GM12878 (cell line): ENCODE results near the gene MICALL1. TPM values are rescaled to one million over a fixed set of nuclear protein-coding genes. Genes with fewer than 3 reads are reported as not detected.

Source experiments
- ATAC-seq: fragments of 200-7000 bp; cut with Tn5 transposase; 3 replicates; pipeline ENCODE4 v1.9.1; 2020; ENCODE audit warnings: mild to moderate bottlenecking, moderate library complexity
- BruUV-seq: library from RNA; stranded (reverse); fragments of 400-500 nt; replicated peaks from 2 replicates; lab custom pipeline; 2021; lab: Mats Ljungman, UMichigan
- CTCF ChIA-PET: fragments of 300-600 bp; sonication (Branson Sonifier 250); formaldehyde crosslinking; extraction: SDS; loops from one replicate; lab custom pipeline; 2021; ENCODE audit warnings: inconsistent platforms; lab: Yijun Ruan, JAX
- POLR2A ChIA-PET: fragments of 350-600 bp; formaldehyde crosslinking; extraction: SDS; loops from one replicate; lab custom pipeline; 2021; ENCODE audit warnings: inconsistent platforms; lab: Charles Lee
- RAD21 ChIA-PET: fragments of 300-600 bp; sonication (Branson Sonifier 250); formaldehyde crosslinking; loops from one replicate; lab custom pipeline; 2023; ENCODE audit warnings: antibody characterized with exemption; ENCODE audit not compliant: unreplicated experiment; lab: Charles Lee
- SMC1A ChIA-PET: fragments of 300-600 bp; sonication (Branson Sonifier 250); formaldehyde crosslinking; loops from one replicate; lab custom pipeline; 2023; ENCODE audit not compliant: unreplicated experiment, uncharacterized antibody; lab: Charles Lee
- DNase-seq: peaks from one replicate; pipeline ENCODE4 v3.0.0-alpha.2; 2011; ENCODE audit warnings: low read depth, low spot score
- FAIRE-seq: peaks from 3 replicates; lab custom pipeline; 2011; peaks lifted over from hg19 to GRCh38; lab: Jason Lieb, UNC
- H2AFZ ChIP-seq: 2 replicates; pipeline ENCODE4 v1.6.0; 2011; ENCODE audit warnings: low read depth, low read length, control low read depth; ENCODE audit not compliant: control insufficient read depth
- H3K27ac ChIP-seq: 2 replicates; pipeline ENCODE4 v1.5.1; 2011; ENCODE audit warnings: control low read depth; ENCODE audit not compliant: control insufficient read depth, insufficient read depth
- H3K27me3 ChIP-seq, 2 experiments: replicated peaks in 1 of 2; 2 replicates each; pipeline versions ENCODE4 v1.6.0 to v1.6.1; 2011; ENCODE audit warnings: low read length in 1 of 2; ENCODE audit not compliant: control insufficient read depth in 2 of 2, insufficient read depth in 2 of 2
- H3K36me3 ChIP-seq, 2 experiments: 2 replicates each; pipeline ENCODE4 v1.5.1; 2011; ENCODE audit warnings: low read length in 1 of 2; ENCODE audit not compliant: control insufficient read depth in 2 of 2, insufficient read depth in 2 of 2
- H3K4me1 ChIP-seq: 2 replicates; pipeline ENCODE4 v1.6.1; 2011; ENCODE audit warnings: mild to moderate bottlenecking, low read length, moderate library complexity, mixed read lengths; ENCODE audit not compliant: control insufficient read depth, insufficient read depth
- H3K4me2 ChIP-seq: 2 replicates; pipeline ENCODE4 v1.6.0; 2011; ENCODE audit warnings: control low read depth; ENCODE audit not compliant: control insufficient read depth, insufficient read depth
- H3K4me3 ChIP-seq: fragments of 200-600 bp; sonication (generic); 2 replicates; pipeline ENCODE4 v1.5.1; 2016
- H3K79me2 ChIP-seq: 2 replicates; pipeline ENCODE4 v1.6.0; 2011; ENCODE audit warnings: low read length; ENCODE audit not compliant: control insufficient read depth, insufficient read depth
- H3K9ac ChIP-seq: 2 replicates; pipeline ENCODE4 v1.8.0; 2011; ENCODE audit warnings: low read length, control low read depth, mixed read lengths; ENCODE audit not compliant: control insufficient read depth, insufficient read depth
- H3K9me3 ChIP-seq: replicated peaks from 3 replicates; pipeline ENCODE4 v1.5.1; 2011; ENCODE audit warnings: mild to moderate bottlenecking, low read length; ENCODE audit not compliant: control insufficient read depth, insufficient read depth
- H4K20me1 ChIP-seq: 2 replicates; pipeline ENCODE4 v1.6.0; 2011; ENCODE audit not compliant: control insufficient read depth, insufficient read depth
- GATAD2B ChIP-seq: fragments of 450-650 bp; conservative IDR thresholded peaks from 2 replicates; pipeline ENCODE4 v1.6.1; 2017; ENCODE audit warnings: low read depth, mild to moderate bottlenecking, moderate library complexity
- HDAC6 ChIP-seq: fragments of 200-600 bp; sonication (generic); IDR thresholded peaks from one replicate; pipeline ENCODE4 v1.8.0; 2017; ENCODE audit warnings: antibody characterized with exemption; ENCODE audit not compliant: unreplicated experiment
- MYB ChIP-seq: fragments of 150-350 bp; IDR thresholded peaks from 2 replicates; pipeline ENCODE4 v1.6.1; 2014; ENCODE audit warnings: mild to moderate bottlenecking, low read depth, low read length, borderline replicate concordance
- NFXL1 ChIP-seq: fragments of 450-650 bp; IDR thresholded peaks from 2 replicates; pipeline ENCODE4 v1.6.1; 2017; ENCODE audit warnings: antibody characterized with exemption, mild to moderate bottlenecking, borderline replicate concordance
- NFYA ChIP-seq: IDR thresholded peaks from 2 replicates; pipeline ENCODE4 v1.6.1; 2011; ENCODE audit warnings: low read depth, mild to moderate bottlenecking, low read length, improper control_type of control experiment, borderline replicate concordance
- RB1 ChIP-seq: fragments of 450-650 bp; formaldehyde crosslinking; IDR thresholded peaks from 2 replicates; pipeline ENCODE4 v1.6.1; 2017; ENCODE audit warnings: mild to moderate bottlenecking, borderline replicate concordance
- RFX5 ChIP-seq: IDR thresholded peaks from 2 replicates; pipeline ENCODE4 v1.6.1; 2011; ENCODE audit warnings: low read depth, low read length, improper control_type of control experiment
- STAT3 ChIP-seq: IDR thresholded peaks from 2 replicates; pipeline ENCODE4 v1.6.1; 2011; ENCODE audit warnings: low read depth, low read length, improper control_type of control experiment
- TARDBP ChIP-seq: IDR thresholded peaks from 2 replicates; pipeline ENCODE4 v1.6.1; 2016; ENCODE audit warnings: borderline replicate concordance
- ZNF24 ChIP-seq: fragments of 450-650 bp; IDR thresholded peaks from 2 replicates; pipeline ENCODE4 v1.6.1; 2017; ENCODE audit warnings: antibody characterized with exemption, mild to moderate bottlenecking
- WGBS: methylation state at CpG from one replicate; pipeline ENCODE4 v1.1.6; 2016; ENCODE audit warnings: low lambda C conversion rate; ENCODE audit not compliant: insufficient replicate concordance, insufficient coverage; ENCODE audit errors: missing lambda C conversion rate; 5-methylcytosine and 5-hydroxymethylcytosine counted together
- in situ Hi-C: fragments of 300-500 bp; cut with MboI; formaldehyde crosslinking; loops from 9 replicates; pipeline ENCODE4 v1.14.3; 2018; ENCODE audit warnings: mixed read lengths
- intact Hi-C: fragments of 100-400 bp; cut with micrococcal nuclease; formaldehyde crosslinking; loops from one replicate; pipeline ENCODE4 v1.14.2; 2022; ENCODE audit not compliant: unreplicated experiment
- polyA plus RNA-seq, 11 experiments: library from polyadenylated mRNA; depleted of rRNA in 4 of 11; unstranded in 6 of 11; stranded (reverse) in 5 of 11; fragments of >200 nt; fragmentation: Nextera tagmentation in 4 of 11; fragmentation: Illumina TruSeq in 1 of 11; extraction: Ambion mirVana in 4 of 11; extraction: Trizol in 1 of 11; gene quantifications; 1 replicate in 1 of 11; 2 replicates in 10 of 11; pipeline versions ENCODE4 v1.2.1 to v1.2.3, GENCODE V29; 2011 to 2016; ENCODE audit warnings: inconsistent platforms in 2 of 11, missing spikeins in 2 of 11, low read depth in 1 of 11
- total RNA-seq, 4 experiments: library from RNA; depleted of rRNA in 3 of 4; stranded (reverse); fragments of >200 nt in 3 of 4; fragmentation: Illumina TruSeq in 1 of 4; extraction: Trizol in 1 of 4; gene quantifications; 2 replicates each; pipeline versions ENCODE4 v1.2.1 to v1.2.3, GENCODE V29; 2013 to 2021
- TF ChIP-seq, protein P1 (sequence below): IDR thresholded peaks from 2 replicates; pipeline ENCODE4 v1.6.1; 2011; ENCODE audit warnings: borderline replicate concordance, low read depth, mild to moderate bottlenecking, moderate library complexity, mixed read lengths, low read length; ENCODE audit not compliant: insufficient read depth; ENCODE audit errors: extremely low read length
- TF ChIP-seq, protein P2 (sequence below): fragments of 450-650 bp; IDR thresholded peaks from 2 replicates; pipeline ENCODE4 v1.6.1; 2017; ENCODE audit warnings: low read depth, mild to moderate bottlenecking, moderate library complexity
- TF ChIP-seq, protein P3 (sequence below): fragments of 450-650 bp; IDR thresholded peaks from 2 replicates; pipeline ENCODE4 v1.6.1; 2017; ENCODE audit warnings: mild to moderate bottlenecking
- TF ChIP-seq, protein P4 (sequence below): fragments of 450-650 bp; formaldehyde crosslinking; IDR thresholded peaks from 2 replicates; pipeline ENCODE4 v1.4.0; 2020; ENCODE audit warnings: mild to moderate bottlenecking, moderate library complexity
- TF ChIP-seq, protein P5 (sequence below): fragments of 450-650 bp; IDR thresholded peaks from 2 replicates; pipeline ENCODE4 v1.6.1; 2017; ENCODE audit warnings: borderline replicate concordance

Gene MICALL1
- total and polyA plus RNA-seq, 10 of the 15 experiments (the other 5 are each of a cell fraction or from before 2014, with no cell fraction given), result 0.72 to 30.7 (median 7.8) TPM

DNA sequence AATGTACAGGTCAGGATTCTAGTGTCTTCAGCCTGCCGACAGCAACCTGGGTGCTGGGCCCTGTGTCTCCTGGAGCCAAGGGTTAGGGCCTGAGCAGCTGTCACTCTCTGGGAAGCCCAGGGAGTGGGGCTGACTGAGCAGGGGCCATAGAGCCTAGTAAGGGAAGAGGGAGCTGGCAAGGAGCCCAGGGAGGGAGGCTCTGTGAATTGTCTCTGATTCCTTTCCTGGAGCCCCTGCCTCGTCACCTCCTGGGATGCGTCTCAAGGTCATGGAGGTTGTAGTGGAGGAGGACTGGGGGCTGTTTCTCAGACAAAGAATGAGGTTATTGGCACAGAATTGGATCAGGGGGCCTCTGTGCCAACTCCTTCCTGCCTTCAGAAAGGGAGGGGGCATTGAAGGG is 66.4 kb downstream of the MICALL1 start:
- CTCF ChIA-PET, result interaction anchor here (1.5 kb wide), 1 partner anchor 155 kb away, joined by 5 read pairs; no protein-coding TSS in a partner anchor
- Histone ChIP-seq H3K4me2 (no peak overlapping the region), H3K27ac (no peak overlapping the region), H3K9ac (no peak overlapping the region), H3K79me2 (no peaks in the 10 kb centered on the region), H4K20me1 (no peaks in the 10 kb centered on the region), H3K9me3 (no peaks in the 10 kb centered on the region), H3K4me1 (no peaks in the 10 kb centered on the region), H3K36me3 (peaks cover 3 to 6% of the 10 kb centered on the region in 2 experiments; a peak in 3 of 4 replicates), H3K27me3 (no peaks in the 10 kb centered on the region), H2AFZ (no peak overlapping the region), H3K4me3 (no peak overlapping the region)
- SMC1A ChIA-PET, result no interaction called here
- POLR2A ChIA-PET, result interaction anchor here (1.2 kb wide), 1 partner anchor 120 kb away, joined by 3 read pairs; no protein-coding TSS in a partner anchor
- WGBS, result 95% methylated on average over 3 of the region's 3 CpGs
- DNase-seq (no peak), ATAC-seq (no peak), FAIRE-seq (no peak)
- intact Hi-C loops, result no loop called here
- no TSS peak for BruUV-seq
- in situ Hi-C loops, result no loop called here
- RAD21 ChIA-PET, result no interaction called here
- TF ChIP-seq TARDBP, result no peak
- TF ChIP-seq, protein P1, sequence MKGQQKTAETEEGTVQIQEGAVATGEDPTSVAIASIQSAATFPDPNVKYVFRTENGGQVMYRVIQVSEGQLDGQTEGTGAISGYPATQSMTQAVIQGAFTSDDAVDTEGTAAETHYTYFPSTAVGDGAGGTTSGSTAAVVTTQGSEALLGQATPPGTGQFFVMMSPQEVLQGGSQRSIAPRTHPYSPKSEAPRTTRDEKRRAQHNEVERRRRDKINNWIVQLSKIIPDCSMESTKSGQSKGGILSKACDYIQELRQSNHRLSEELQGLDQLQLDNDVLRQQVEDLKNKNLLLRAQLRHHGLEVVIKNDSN, result no peak
- TF ChIP-seq, protein P2, sequence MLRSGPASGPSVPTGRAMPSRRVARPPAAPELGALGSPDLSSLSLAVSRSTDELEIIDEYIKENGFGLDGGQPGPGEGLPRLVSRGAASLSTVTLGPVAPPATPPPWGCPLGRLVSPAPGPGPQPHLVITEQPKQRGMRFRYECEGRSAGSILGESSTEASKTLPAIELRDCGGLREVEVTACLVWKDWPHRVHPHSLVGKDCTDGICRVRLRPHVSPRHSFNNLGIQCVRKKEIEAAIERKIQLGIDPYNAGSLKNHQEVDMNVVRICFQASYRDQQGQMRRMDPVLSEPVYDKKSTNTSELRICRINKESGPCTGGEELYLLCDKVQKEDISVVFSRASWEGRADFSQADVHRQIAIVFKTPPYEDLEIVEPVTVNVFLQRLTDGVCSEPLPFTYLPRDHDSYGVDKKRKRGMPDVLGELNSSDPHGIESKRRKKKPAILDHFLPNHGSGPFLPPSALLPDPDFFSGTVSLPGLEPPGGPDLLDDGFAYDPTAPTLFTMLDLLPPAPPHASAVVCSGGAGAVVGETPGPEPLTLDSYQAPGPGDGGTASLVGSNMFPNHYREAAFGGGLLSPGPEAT, result no peak
- TF ChIP-seq NFYA, result no peak
- TF ChIP-seq MYB, result no peak
- TF ChIP-seq, protein P3, sequence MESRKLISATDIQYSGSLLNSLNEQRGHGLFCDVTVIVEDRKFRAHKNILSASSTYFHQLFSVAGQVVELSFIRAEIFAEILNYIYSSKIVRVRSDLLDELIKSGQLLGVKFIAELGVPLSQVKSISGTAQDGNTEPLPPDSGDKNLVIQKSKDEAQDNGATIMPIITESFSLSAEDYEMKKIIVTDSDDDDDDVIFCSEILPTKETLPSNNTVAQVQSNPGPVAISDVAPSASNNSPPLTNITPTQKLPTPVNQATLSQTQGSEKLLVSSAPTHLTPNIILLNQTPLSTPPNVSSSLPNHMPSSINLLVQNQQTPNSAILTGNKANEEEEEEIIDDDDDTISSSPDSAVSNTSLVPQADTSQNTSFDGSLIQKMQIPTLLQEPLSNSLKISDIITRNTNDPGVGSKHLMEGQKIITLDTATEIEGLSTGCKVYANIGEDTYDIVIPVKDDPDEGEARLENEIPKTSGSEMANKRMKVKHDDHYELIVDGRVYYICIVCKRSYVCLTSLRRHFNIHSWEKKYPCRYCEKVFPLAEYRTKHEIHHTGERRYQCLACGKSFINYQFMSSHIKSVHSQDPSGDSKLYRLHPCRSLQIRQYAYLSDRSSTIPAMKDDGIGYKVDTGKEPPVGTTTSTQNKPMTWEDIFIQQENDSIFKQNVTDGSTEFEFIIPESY, result no peak
- no peak for TF ChIP-seq ZNF24
- TF ChIP-seq, protein P4, sequence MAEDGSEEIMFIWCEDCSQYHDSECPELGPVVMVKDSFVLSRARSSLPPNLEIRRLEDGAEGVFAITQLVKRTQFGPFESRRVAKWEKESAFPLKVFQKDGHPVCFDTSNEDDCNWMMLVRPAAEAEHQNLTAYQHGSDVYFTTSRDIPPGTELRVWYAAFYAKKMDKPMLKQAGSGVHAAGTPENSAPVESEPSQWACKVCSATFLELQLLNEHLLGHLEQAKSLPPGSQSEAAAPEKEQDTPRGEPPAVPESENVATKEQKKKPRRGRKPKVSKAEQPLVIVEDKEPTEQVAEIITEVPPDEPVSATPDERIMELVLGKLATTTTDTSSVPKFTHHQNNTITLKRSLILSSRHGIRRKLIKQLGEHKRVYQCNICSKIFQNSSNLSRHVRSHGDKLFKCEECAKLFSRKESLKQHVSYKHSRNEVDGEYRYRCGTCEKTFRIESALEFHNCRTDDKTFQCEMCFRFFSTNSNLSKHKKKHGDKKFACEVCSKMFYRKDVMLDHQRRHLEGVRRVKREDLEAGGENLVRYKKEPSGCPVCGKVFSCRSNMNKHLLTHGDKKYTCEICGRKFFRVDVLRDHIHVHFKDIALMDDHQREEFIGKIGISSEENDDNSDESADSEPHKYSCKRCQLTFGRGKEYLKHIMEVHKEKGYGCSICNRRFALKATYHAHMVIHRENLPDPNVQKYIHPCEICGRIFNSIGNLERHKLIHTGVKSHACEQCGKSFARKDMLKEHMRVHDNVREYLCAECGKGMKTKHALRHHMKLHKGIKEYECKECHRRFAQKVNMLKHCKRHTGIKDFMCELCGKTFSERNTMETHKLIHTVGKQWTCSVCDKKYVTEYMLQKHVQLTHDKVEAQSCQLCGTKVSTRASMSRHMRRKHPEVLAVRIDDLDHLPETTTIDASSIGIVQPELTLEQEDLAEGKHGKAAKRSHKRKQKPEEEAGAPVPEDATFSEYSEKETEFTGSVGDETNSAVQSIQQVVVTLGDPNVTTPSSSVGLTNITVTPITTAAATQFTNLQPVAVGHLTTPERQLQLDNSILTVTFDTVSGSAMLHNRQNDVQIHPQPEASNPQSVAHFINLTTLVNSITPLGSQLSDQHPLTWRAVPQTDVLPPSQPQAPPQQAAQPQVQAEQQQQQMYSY (CRISPR knock-in tag), result no peak
- TF ChIP-seq RB1, result no peak
- no peak for TF ChIP-seq HDAC6
- TF ChIP-seq RFX5, result no peak
- no peak for TF ChIP-seq GATAD2B
- no peak for TF ChIP-seq STAT3
- TF ChIP-seq, protein P5, sequence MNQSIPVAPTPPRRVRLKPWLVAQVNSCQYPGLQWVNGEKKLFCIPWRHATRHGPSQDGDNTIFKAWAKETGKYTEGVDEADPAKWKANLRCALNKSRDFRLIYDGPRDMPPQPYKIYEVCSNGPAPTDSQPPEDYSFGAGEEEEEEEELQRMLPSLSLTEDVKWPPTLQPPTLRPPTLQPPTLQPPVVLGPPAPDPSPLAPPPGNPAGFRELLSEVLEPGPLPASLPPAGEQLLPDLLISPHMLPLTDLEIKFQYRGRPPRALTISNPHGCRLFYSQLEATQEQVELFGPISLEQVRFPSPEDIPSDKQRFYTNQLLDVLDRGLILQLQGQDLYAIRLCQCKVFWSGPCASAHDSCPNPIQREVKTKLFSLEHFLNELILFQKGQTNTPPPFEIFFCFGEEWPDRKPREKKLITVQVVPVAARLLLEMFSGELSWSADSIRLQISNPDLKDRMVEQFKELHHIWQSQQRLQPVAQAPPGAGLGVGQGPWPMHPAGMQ, result no peak
- TF ChIP-seq NFXL1, result no peak
